ENCODE data around the gene VEGFD. TPM values are rescaled to one million over a fixed set of nuclear protein-coding genes. Genes with fewer than 3 reads are reported as not detected.

The VEGFD gene
- total RNA-seq, 1 donor from 2014 or later = 20.5 TPM

- Mint-ChIP-seq H3K27ac (no peak overlapping the region), H3K9me3 (no peaks in the 10 kb centered on the region), H3K4me3 (no peak overlapping the region), H3K36me3 (peaks cover 13% of the 10 kb centered on the region), H3K4me1 (ENCODE audit: unreplicated experiment) (no peaks in the 10 kb centered on the region), H3K27me3 (no peaks in the 10 kb centered on the region)
- no peak for TF ChIP-seq CTCF (conservative IDR thresholded peaks at IDR 0.05)
- DNase-seq (ENCODE audit: extremely low spot score, unreplicated experiment) = no peak
Measured at GRCh38 chrX:15322072-15322471, 62.1 kb downstream of the VEGFD start.

GRCh38 chrX:15321447-15321846 is 62.8 kb downstream of the VEGFD start:
- TF ChIP-seq CTCF (conservative IDR thresholded peaks at IDR 0.05) = no peak
- Mint-ChIP-seq H3K4me1 (ENCODE audit: unreplicated experiment) (no peaks in the 10 kb centered on the region), H3K9me3 (no peaks in the 10 kb centered on the region), H3K27me3 (no peaks in the 10 kb centered on the region), H3K27ac (no peak overlapping the region), H3K4me3 (no peak overlapping the region), H3K36me3 (peaks cover 13% of the 10 kb centered on the region)
- no peak for DNase-seq (ENCODE audit: extremely low spot score, unreplicated experiment)

GRCh38 chrX:15320297-15320696 is 63.9 kb downstream of the VEGFD start:
- Mint-ChIP-seq H3K36me3 (peaks cover 13% of the 10 kb centered on the region), H3K4me3 (no peak overlapping the region), H3K27ac (no peak overlapping the region)

GRCh38 chrX:15319075-15319474 is 65.1 kb downstream of the VEGFD start:
- no peak overlapping the region for H3K27ac Mint-ChIP-seq
- no peaks in the 10 kb centered on the region for H3K9me3 Mint-ChIP-seq
- H3K4me1 Mint-ChIP-seq (ENCODE audit: unreplicated experiment) = no peaks in the 10 kb centered on the region
- DNase-seq (ENCODE audit: extremely low spot score, unreplicated experiment) = no peak
- H3K36me3 Mint-ChIP-seq = peaks cover 12% of the 10 kb centered on the region
- H3K4me3 Mint-ChIP-seq = no peak overlapping the region
- H3K27me3 Mint-ChIP-seq = no peaks in the 10 kb centered on the region
- TF ChIP-seq CTCF (conservative IDR thresholded peaks at IDR 0.05) = no peak

More at GRCh38 chrX:15320297-15320696, 63.9 kb downstream of the VEGFD start:
- no peaks in the 10 kb centered on the region for H3K9me3 Mint-ChIP-seq
- TF ChIP-seq CTCF (conservative IDR thresholded peaks at IDR 0.05) = no peak
- no peaks in the 10 kb centered on the region for H3K4me1 Mint-ChIP-seq (ENCODE audit: unreplicated experiment)
- no peak for DNase-seq (ENCODE audit: extremely low spot score, unreplicated experiment)
- H3K27me3 Mint-ChIP-seq = no peaks in the 10 kb centered on the region

- Mint-ChIP-seq H3K4me1 (ENCODE audit: unreplicated experiment) (no peaks in the 10 kb centered on the region), H3K9me3 (no peaks in the 10 kb centered on the region), H3K4me3 (no peak within 1 kb of the TSS), H3K27ac (no peak within 1 kb of the TSS), H3K36me3 (no peaks in the 10 kb centered on the region), H3K27me3 (no peaks in the 10 kb centered on the region)
- TF ChIP-seq CTCF (conservative IDR thresholded peaks at IDR 0.05) = no peak
- no peak for DNase-seq (ENCODE audit: extremely low spot score, unreplicated experiment)
Measured at GRCh38 chrX:15315509-15315908, 68.7 kb downstream of the VEGFD start, which contains the start of gene ASB11. TSS of gene ASB11 (minus strand) at chrX:15315640. CDS start at chrX:15315605, 35 bp downstream.

- H3K27ac Mint-ChIP-seq = no peak overlapping the region
- H3K9me3 Mint-ChIP-seq = no peaks in the 10 kb centered on the region
- H3K36me3 Mint-ChIP-seq = no peaks in the 10 kb centered on the region
- no peak for DNase-seq (ENCODE audit: extremely low spot score, unreplicated experiment)
- no peak for TF ChIP-seq CTCF (conservative IDR thresholded peaks at IDR 0.05)
- no peaks in the 10 kb centered on the region for H3K27me3 Mint-ChIP-seq
- H3K4me1 Mint-ChIP-seq (ENCODE audit: unreplicated experiment) = no peaks in the 10 kb centered on the region
- H3K4me3 Mint-ChIP-seq = no peak overlapping the region
Measured at GRCh38 chrX:15314472-15314871, 69.7 kb downstream of the VEGFD start.

Data from type B pancreatic cell (in vitro differentiated cells).